OCI-LY7 (cell line): Measurements from ENCODE around the gene LCP2. TPM values are rescaled to one million over a fixed set of nuclear protein-coding genes. Genes with fewer than 3 reads are reported as not detected.

ENCODE experiments used
- BruUV-seq: library from RNA; stranded (reverse); fragments of 400-500 nt; replicated peaks from 2 replicates; lab custom pipeline; 2021; lab: Mats Ljungman, UMichigan
- CTCF ChIA-PET: fragments of 300-600 bp; sonication (Branson Sonifier 250); formaldehyde crosslinking; loops from one replicate; lab custom pipeline; 2022; ENCODE audit warnings: antibody characterized with exemption; ENCODE audit not compliant: unreplicated experiment; lab: Charles Lee
- POLR2A ChIA-PET: fragments of 300-600 bp; sonication (Branson Sonifier 250); formaldehyde crosslinking; loops from one replicate; lab custom pipeline; 2022; ENCODE audit warnings: antibody characterized with exemption; lab: Charles Lee
- DNase-seq: peaks from one replicate; pipeline ENCODE4 v3.0.0-alpha.2; 2015; ENCODE audit warnings: low spot score
- H2AFZ ChIP-seq: fragments of 200-600 bp; sonication (generic), shearing (Covaris generic); 2 replicates; pipeline ENCODE4 v1.6.1; 2014; ENCODE audit warnings: mild to moderate bottlenecking, antibody characterized with exemption, low read length, moderate library complexity
- H3K27ac ChIP-seq: fragments of 200-600 bp; sonication (generic); 2 replicates; pipeline ENCODE4 v1.5.1; 2014; ENCODE audit warnings: mixed run types, low read depth, mild to moderate bottlenecking, moderate library complexity, low read length, inconsistent platforms; ENCODE audit not compliant: poor library complexity, severe bottlenecking
- H3K36me3 ChIP-seq: fragments of 200-600 bp; sonication (generic); 2 replicates; pipeline ENCODE4 v1.6.1; 2014; ENCODE audit warnings: mild to moderate bottlenecking, antibody characterized with exemption, low read length, moderate library complexity, mixed read lengths; ENCODE audit not compliant: insufficient read depth
- H3K4me1 ChIP-seq: fragments of 200-600 bp; sonication (generic); 2 replicates; pipeline ENCODE4 v1.5.1; 2014; ENCODE audit warnings: mild to moderate bottlenecking, low read length; ENCODE audit not compliant: insufficient read depth, poor library complexity, severe bottlenecking
- H3K4me2 ChIP-seq: fragments of 200-600 bp; sonication (generic); 2 replicates; pipeline ENCODE4 v1.6.1; 2014; ENCODE audit warnings: mild to moderate bottlenecking, low read length
- H3K4me3 ChIP-seq: fragments of 200-600 bp; sonication (generic); 2 replicates; pipeline ENCODE4 v1.5.1; 2014; ENCODE audit warnings: mild to moderate bottlenecking, low read depth, low read length; ENCODE audit not compliant: poor library complexity, severe bottlenecking
- H3K79me2 ChIP-seq: fragments of 200-600 bp; sonication (generic); 2 replicates; pipeline ENCODE4 v1.6.1; 2016; ENCODE audit warnings: low read depth, mild to moderate bottlenecking, low read length, moderate library complexity, mixed read lengths; ENCODE audit not compliant: insufficient read depth
- H3K9me2 ChIP-seq: fragments of 200-600 bp; sonication (generic); 2 replicates; pipeline ENCODE4 v1.6.1; 2016; ENCODE audit warnings: mild to moderate bottlenecking, low read length, mixed read lengths; ENCODE audit not compliant: insufficient read depth
- H3K9me3 ChIP-seq: fragments of 200-600 bp; sonication (generic); 2 replicates; pipeline ENCODE4 v1.6.1; 2014; ENCODE audit warnings: mild to moderate bottlenecking, mixed run types, low read length, mixed read lengths
- H4K20me1 ChIP-seq: fragments of 200-600 bp; sonication (generic); 2 replicates; pipeline ENCODE4 v1.6.1; 2014; ENCODE audit warnings: mild to moderate bottlenecking, antibody characterized with exemption, low read length, moderate library complexity, mixed read lengths; ENCODE audit not compliant: insufficient read depth
- CTCF ChIP-seq: fragments of 200-600 bp; sonication (generic); conservative IDR thresholded peaks from 2 replicates; pipeline ENCODE4 v1.5.1; 2014; ENCODE audit warnings: mild to moderate bottlenecking, antibody characterized with exemption, low read length, moderate library complexity, mixed read lengths
- EZH2phosphoT487 ChIP-seq: fragments of 200-600 bp; sonication (generic); IDR thresholded peaks from 2 replicates; pipeline ENCODE4 v1.6.1; 2018; ENCODE audit warnings: low read depth, borderline replicate concordance, mild to moderate bottlenecking, mixed run types, antibody characterized with exemption, low read length, moderate library complexity, mixed read lengths
- intact Hi-C: fragments of 100-400 bp; cut with micrococcal nuclease; formaldehyde crosslinking; loops from one replicate; pipeline ENCODE4 v1.10.0; 2022; ENCODE audit not compliant: unreplicated experiment
- total RNA-seq, 2 experiments: library from RNA; depleted of rRNA in 1 of 2; stranded (reverse); fragments of >200 nt in 1 of 2; shearing (Covaris generic) in 1 of 2; gene quantifications; 2 replicates each; pipeline ENCODE4 v1.2.3, GENCODE V29; 2014 to 2022

The LCP2 gene
- total RNA-seq, 2 experiments from 2014 or later, result 2.6 TPM; not detected in 1

- Histone ChIP-seq H3K4me2 (no peak overlapping the region), H4K20me1 (no peaks in the 10 kb centered on the region), H3K36me3 (no peaks in the 10 kb centered on the region), H3K9me3 (no peaks in the 10 kb centered on the region), H3K27ac (no peak overlapping the region), H3K9me2 (no peaks in the 10 kb centered on the region), H3K79me2 (no peaks in the 10 kb centered on the region), H2AFZ (no peak overlapping the region), H3K4me3 (no peak overlapping the region), H3K4me1 (no peaks in the 10 kb centered on the region)
- no peak for DNase-seq
- ChIA-PET POLR2A (no interaction called here), CTCF (interaction anchor here (1.0 kb wide), 1 partner anchor 10 kb away, joined by 3 read pairs; no protein-coding TSS in a partner anchor)
- no peak for TF ChIP-seq CTCF
- no peak for TF ChIP-seq EZH2phosphoT487
- intact Hi-C loops, result no loop called here
- BruUV-seq, result no TSS peak
Measured at GRCh38 chr5:170288551-170288950, 9.0 kb downstream of the LCP2 start.

- POLR2A ChIA-PET, result no interaction called here
- H3K79me2 ChIP-seq, result no peaks in the 10 kb centered on the region
- no peak overlapping the region for H3K27ac ChIP-seq
- CTCF ChIA-PET, result no interaction called here
- TF ChIP-seq CTCF (no peak), EZH2phosphoT487 (no peak)
- H3K4me2 ChIP-seq, result no peak overlapping the region
- DNase-seq, result no peak
- H3K36me3 ChIP-seq, result no peaks in the 10 kb centered on the region
- no peaks in the 10 kb centered on the region for H3K9me2 ChIP-seq
- no peaks in the 10 kb centered on the region for H4K20me1 ChIP-seq
- no peak overlapping the region for H2AFZ ChIP-seq
- intact Hi-C loops, result no loop called here
- BruUV-seq, result no TSS peak
- H3K9me3 ChIP-seq, result no peaks in the 10 kb centered on the region
- no peak overlapping the region for H3K4me3 ChIP-seq
- H3K4me1 ChIP-seq, result no peaks in the 10 kb centered on the region
Measured at GRCh38 chr5:170288151-170288550, 9.4 kb downstream of the LCP2 start.

GRCh38 chr5:170287532-170287931, 10.0 kb downstream of the LCP2 start:
- no peak for TF ChIP-seq EZH2phosphoT487
- TF ChIP-seq CTCF, result no peak
- H3K9me3 ChIP-seq, result no peaks in the 10 kb centered on the region
- ChIA-PET CTCF (no interaction called here), POLR2A (interaction anchor here (0.5 kb wide), 1 partner anchor 181 kb away, joined by 3 read pairs; no protein-coding TSS in a partner anchor)
- H3K9me2 ChIP-seq, result no peaks in the 10 kb centered on the region
- no TSS peak for BruUV-seq
- H4K20me1 ChIP-seq, result no peaks in the 10 kb centered on the region
- intact Hi-C loops, result no loop called here
- no peaks in the 10 kb centered on the region for H3K79me2 ChIP-seq
- no peak overlapping the region for H2AFZ ChIP-seq
- no peak overlapping the region for H3K27ac ChIP-seq
- H3K4me1 ChIP-seq, result no peaks in the 10 kb centered on the region
- H3K4me3 ChIP-seq, result no peak overlapping the region
- H3K36me3 ChIP-seq, result no peaks in the 10 kb centered on the region
- H3K4me2 ChIP-seq, result no peak overlapping the region
- no peak for DNase-seq
